K562 (cell line): ENCODE measurements around the gene PTCH2. TPM values are rescaled to one million over a fixed set of nuclear protein-coding genes. Genes with fewer than 3 reads are reported as not detected.

Experiments used
- ARID2 ChIP-seq: fragments of 450-650 bp; IDR thresholded peaks from 2 replicates; pipeline ENCODE4 v1.6.1; 2017; ENCODE audit warnings: antibody characterized with exemption, mild to moderate bottlenecking
- EP400 ChIP-seq: fragments of 450-650 bp; IDR thresholded peaks from 2 replicates; pipeline ENCODE4 v1.6.1; 2017; ENCODE audit warnings: antibody characterized with exemption, mild to moderate bottlenecking, moderate library complexity
- HDAC2 ChIP-seq: fragments of 450-650 bp; IDR thresholded peaks from 2 replicates; pipeline ENCODE4 v1.6.1; 2016; ENCODE audit warnings: mild to moderate bottlenecking
- HNRNPH1 ChIP-seq: fragments of 200-400 bp; formaldehyde crosslinking; optimal IDR thresholded peaks from 2 replicates; pipeline ENCODE3; 2017; ENCODE audit warnings: low read depth, mild to moderate bottlenecking, low read length, moderate library complexity
- PHF8 ChIP-seq: fragments of 200-600 bp; sonication (generic); IDR thresholded peaks from 2 replicates; pipeline ENCODE4 v1.6.1; 2012; ENCODE audit warnings: mixed run types, mild to moderate bottlenecking, inconsistent platforms, low read length, moderate library complexity, borderline replicate concordance
- POU5F1 ChIP-seq: fragments of 150-350 bp; IDR thresholded peaks from 2 replicates; pipeline ENCODE4 v1.6.1; 2014; ENCODE audit warnings: borderline replicate concordance, low read length, low read depth, mild to moderate bottlenecking; ENCODE audit not compliant: partially characterized antibody
- RAD21 ChIP-seq, 2 experiments: fragments of 250-450 bp in 1 of 2; fragments of 450-650 bp in 1 of 2; sonication (Bioruptor Pico) in 1 of 2; formaldehyde crosslinking in 1 of 2; IDR thresholded peaks in 1 of 2; conservative IDR thresholded peaks in 1 of 2; 2 replicates each; pipeline versions ENCODE4 v1.4.0 to v1.8.0; 2020 to 2022; ENCODE audit warnings: mild to moderate bottlenecking in 2 of 2, moderate library complexity in 1 of 2
- SIX5 ChIP-seq, 2 experiments: IDR thresholded peaks; 2 replicates each; pipeline ENCODE4 v1.6.1; 2011; ENCODE audit warnings: low read length in 2 of 2, borderline replicate concordance in 1 of 2, low read depth in 1 of 2, mild to moderate bottlenecking in 1 of 2, moderate library complexity in 1 of 2; ENCODE audit not compliant: insufficient read depth in 1 of 2
- SLC30A9 ChIP-seq: fragments of 250-450 bp; sonication (Bioruptor Pico); IDR thresholded peaks from 2 replicates; pipeline ENCODE4 v1.8.0; 2022; ENCODE audit warnings: mild to moderate bottlenecking, moderate library complexity
- SMAD1 ChIP-seq: fragments of 150-350 bp; IDR thresholded peaks from 2 replicates; pipeline ENCODE4 v1.6.1; 2014; ENCODE audit warnings: low read length, low read depth; ENCODE audit not compliant: partially characterized antibody
- SREBF1 ChIP-seq: fragments of 150-350 bp; IDR thresholded peaks from 2 replicates; pipeline ENCODE4 v1.6.1; 2014; ENCODE audit warnings: antibody characterized with exemption, low read depth, low read length, borderline replicate concordance
- TARDBP ChIP-seq: fragments of 450-650 bp; IDR thresholded peaks from 2 replicates; pipeline ENCODE4 v1.6.1; 2016
- XRCC5 ChIP-seq: fragments of 200-400 bp; formaldehyde crosslinking; IDR thresholded peaks from 2 replicates; pipeline ENCODE4 v1.6.1; 2017; ENCODE audit warnings: low read depth, mild to moderate bottlenecking, low read length
- ZNF212 ChIP-seq: fragments of 450-650 bp; formaldehyde crosslinking; IDR thresholded peaks from 2 replicates; pipeline ENCODE4 v1.4.0; 2020; ENCODE audit warnings: mild to moderate bottlenecking
- ZNF785 ChIP-seq: fragments of 250-450 bp; sonication (Bioruptor Pico); IDR thresholded peaks from 2 replicates; pipeline ENCODE4 v1.4.0; 2020; ENCODE audit warnings: mild to moderate bottlenecking
- polyA plus RNA-seq, 8 experiments: library from polyadenylated mRNA; depleted of rRNA in 4 of 8; stranded (reverse) in 5 of 8; unstranded in 3 of 8; fragments of >200 nt; fragmentation: Nextera tagmentation in 2 of 8; fragmentation: Illumina TruSeq in 1 of 8; extraction: Ambion mirVana in 2 of 8; extraction: Trizol in 1 of 8; gene quantifications; 2 replicates each; pipeline versions ENCODE4 v1.2.1 to v1.2.3, GENCODE V29; 2011 to 2014; ENCODE audit warnings: inconsistent platforms in 1 of 8, missing spikeins in 1 of 8
- total RNA-seq, 7 experiments: library from RNA; depleted of rRNA in 6 of 7; stranded (reverse); fragments of >200 nt in 6 of 7; fragmentation: Illumina TruSeq in 2 of 7; extraction: Trizol in 2 of 7; gene quantifications; 2 replicates each; pipeline versions ENCODE4 v1.2.1 to v1.2.3, GENCODE V29; 2011 to 2021; ENCODE audit warnings: low replicate concordance in 1 of 7
- TF ChIP-seq, protein P1 (sequence below): fragments of 200-800 bp; sonication (Bioruptor generic); IDR thresholded peaks from 2 replicates; pipeline ENCODE4 v1.6.1; 2017; ENCODE audit warnings: missing genetic modification characterization, missing compliant biosample characterization
- TF ChIP-seq, protein P2 (sequence below): fragments of 250-450 bp; sonication (Bioruptor Pico); IDR thresholded peaks from 2 replicates; pipeline ENCODE4 v1.8.0; 2021; ENCODE audit warnings: mild to moderate bottlenecking, moderate library complexity
- TF ChIP-seq, protein P3 (sequence below): fragments of 450-650 bp; IDR thresholded peaks from 2 replicates; pipeline ENCODE4 v1.6.1; 2018; ENCODE audit warnings: mild to moderate bottlenecking, low read depth; ENCODE audit not compliant: partially characterized antibody
- TF ChIP-seq, protein P4 (sequence below): fragments of 250-450 bp; sonication (Bioruptor Pico); IDR thresholded peaks from 2 replicates; pipeline ENCODE4 v1.5.0; 2021; ENCODE audit warnings: mild to moderate bottlenecking, moderate library complexity

Gene PTCH2
- total and polyA plus RNA-seq, 9 of the 15 experiments (the other 6 are each of a cell fraction or from before 2014, with no cell fraction given), result 0.15 to 27.3 (median 0.48) TPM; not detected in 1

DNA sequence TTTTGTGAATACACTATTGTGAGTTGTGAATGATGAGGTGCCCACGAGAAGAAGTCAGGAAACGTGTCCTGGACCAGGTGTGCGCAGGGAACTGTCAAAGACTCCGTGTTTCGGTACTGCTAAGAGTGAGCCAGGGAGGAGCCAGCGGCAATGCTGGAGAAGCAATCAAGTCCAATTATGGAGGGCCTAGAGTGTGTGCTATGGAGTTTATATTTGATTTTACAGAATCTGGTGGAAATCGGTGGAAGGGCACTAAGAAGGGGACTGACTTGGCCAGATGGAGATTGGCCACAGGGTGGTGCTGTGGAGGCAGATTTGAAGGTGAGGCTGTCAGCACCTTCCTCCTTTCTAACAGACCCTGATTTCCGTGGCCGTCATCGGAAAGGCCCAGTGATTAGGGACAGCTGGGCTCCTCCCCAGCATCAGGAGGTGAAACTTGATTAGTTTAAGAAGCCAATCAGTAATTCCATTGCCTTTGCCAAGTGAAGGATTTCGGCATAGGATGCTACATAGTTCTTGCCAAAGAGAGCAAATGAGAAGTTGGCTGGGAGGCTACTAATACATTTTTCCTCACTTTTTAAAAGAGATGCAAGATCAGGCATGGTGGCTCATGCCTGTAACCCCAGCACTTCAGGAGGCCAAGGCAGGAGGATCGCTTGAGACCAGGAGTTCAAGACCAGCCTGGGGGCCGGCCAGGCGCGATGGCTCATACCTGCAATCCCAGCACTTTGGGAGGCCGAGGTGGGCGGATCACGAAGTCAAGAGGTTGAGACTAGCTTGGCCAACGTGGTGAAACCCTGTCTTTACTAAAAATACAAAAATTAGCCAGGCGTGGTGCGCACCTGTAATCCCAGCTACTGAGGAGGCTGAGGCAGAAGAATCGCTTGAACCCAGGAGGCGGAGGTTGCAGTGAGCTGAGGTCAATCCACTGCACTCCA is 7.0 kb downstream of the PTCH2 start (continued):
- TF ChIP-seq SIX5 (IDR thresholded peaks at IDR 0.05; ENCODE audit: borderline replicate concordance in 1 of 2, insufficient read depth in 1 of 2, low read depth in 1 of 2, low read length in 2 of 2) (no peak), ZNF212 (CRISPR knock-in tag) (no peak), SLC30A9 (CRISPR knock-in tag) (no peak), HNRNPH1 (no peak), ZNF785 (CRISPR knock-in tag) (no peak), SREBF1 (no peak), TARDBP (no peak), EP400 (no peak), XRCC5 (peak; percentile 86), SMAD1 (no peak), RAD21 (CRISPR knock-in tag; conservative IDR thresholded peaks at IDR 0.05 in 1 of 2, IDR thresholded peaks at IDR 0.05 in 1 of 2) (peak; percentile 82 to 93), POU5F1 (no peak), ARID2 (no peak), PHF8 (no peak), HDAC2 (peak; percentile 86)
- TF ChIP-seq, protein P1, sequence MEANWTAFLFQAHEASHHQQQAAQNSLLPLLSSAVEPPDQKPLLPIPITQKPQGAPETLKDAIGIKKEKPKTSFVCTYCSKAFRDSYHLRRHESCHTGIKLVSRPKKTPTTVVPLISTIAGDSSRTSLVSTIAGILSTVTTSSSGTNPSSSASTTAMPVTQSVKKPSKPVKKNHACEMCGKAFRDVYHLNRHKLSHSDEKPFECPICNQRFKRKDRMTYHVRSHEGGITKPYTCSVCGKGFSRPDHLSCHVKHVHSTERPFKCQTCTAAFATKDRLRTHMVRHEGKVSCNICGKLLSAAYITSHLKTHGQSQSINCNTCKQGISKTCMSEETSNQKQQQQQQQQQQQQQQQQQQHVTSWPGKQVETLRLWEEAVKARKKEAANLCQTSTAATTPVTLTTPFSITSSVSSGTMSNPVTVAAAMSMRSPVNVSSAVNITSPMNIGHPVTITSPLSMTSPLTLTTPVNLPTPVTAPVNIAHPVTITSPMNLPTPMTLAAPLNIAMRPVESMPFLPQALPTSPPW, result no peak
- TF ChIP-seq, protein P2, sequence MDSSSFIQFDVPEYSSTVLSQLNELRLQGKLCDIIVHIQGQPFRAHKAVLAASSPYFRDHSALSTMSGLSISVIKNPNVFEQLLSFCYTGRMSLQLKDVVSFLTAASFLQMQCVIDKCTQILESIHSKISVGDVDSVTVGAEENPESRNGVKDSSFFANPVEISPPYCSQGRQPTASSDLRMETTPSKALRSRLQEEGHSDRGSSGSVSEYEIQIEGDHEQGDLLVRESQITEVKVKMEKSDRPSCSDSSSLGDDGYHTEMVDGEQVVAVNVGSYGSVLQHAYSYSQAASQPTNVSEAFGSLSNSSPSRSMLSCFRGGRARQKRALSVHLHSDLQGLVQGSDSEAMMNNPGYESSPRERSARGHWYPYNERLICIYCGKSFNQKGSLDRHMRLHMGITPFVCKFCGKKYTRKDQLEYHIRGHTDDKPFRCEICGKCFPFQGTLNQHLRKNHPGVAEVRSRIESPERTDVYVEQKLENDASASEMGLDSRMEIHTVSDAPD (CRISPR knock-in tag), result no peak
- TF ChIP-seq, protein P3, sequence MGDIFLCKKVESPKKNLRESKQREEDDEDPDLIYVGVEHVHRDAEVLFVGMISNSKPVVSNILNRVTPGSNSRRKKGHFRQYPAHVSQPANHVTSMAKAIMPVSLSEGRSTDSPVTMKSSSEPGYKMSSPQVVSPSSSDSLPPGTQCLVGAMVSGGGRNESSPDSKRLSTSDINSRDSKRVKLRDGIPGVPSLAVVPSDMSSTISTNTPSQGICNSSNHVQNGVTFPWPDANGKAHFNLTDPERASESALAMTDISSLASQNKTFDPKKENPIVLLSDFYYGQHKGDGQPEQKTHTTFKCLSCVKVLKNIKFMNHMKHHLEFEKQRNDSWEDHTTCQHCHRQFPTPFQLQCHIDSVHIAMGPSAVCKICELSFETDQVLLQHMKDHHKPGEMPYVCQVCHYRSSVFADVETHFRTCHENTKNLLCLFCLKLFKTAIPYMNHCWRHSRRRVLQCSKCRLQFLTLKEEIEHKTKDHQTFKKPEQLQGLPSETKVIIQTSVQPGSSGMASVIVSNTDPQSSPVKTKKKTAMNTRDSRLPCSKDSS, result no peak
- TF ChIP-seq, protein P4, sequence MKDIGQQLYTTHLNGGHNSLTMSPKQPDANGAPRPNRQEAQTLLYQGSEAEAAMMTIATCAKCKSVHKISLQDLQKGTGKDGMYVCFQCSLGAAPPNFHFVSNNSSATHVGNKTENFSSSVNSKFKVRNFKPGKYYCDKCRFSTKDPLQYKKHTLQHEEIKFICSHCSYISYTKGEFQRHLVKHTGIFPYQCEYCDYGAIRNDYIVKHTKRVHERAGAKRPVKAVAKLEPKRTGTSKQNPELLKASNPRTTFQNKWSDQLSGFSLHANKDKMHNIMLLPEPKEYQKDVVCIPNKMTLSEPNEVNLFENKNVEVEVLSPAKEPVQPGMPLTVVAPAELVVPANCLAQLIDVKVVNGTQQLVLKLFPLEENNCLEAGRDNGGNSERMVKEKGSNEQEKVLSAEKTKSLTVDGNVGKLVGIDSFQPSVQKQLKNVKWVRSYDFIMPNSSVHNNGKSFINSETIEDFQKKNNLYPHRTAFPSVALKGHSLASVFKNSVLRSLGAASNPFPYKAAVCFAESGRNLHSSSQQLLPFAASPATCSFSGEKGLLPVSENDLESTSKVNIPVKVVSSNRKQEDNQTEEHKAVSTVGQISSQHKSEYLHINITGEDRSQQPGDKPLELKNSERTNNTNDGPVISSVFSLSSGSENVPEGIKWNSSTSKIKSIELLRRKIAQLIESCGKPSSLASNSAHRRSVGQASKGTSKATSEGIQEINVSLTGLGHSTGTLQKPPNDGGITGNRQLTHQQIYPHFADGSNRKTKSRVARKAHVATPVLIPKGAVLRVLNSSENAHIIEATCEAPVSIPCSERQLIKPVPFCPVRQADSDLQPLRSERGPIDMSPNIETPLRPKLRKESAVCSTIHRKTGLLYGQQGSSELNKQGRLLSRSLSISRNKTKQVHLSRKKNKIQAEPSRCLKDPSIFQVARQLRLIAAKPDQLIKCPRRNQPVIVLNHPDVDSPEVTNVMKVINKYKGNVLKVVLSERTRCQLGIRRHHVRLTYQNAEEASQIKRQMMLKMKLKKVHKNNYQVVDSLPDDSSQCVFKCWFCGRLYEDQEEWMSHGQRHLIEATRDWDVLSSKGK (CRISPR knock-in tag), result no peak
